ENCODE data around the gene SUN1.

Gene SUN1

GRCh38 chr7:887488-887820, 55.2 kb downstream of the SUN1 start:
- DNase-seq (ENCODE audit: low read depth), result no peak
- H3K4me3 ChIP-seq (ENCODE audit: low read length), result no peak overlapping the region
- no peak for TF ChIP-seq CTCF (IDR thresholded peaks at IDR 0.05; ENCODE audit: insufficient read depth, low read depth, low read length, missing control alignments)

DNA sequence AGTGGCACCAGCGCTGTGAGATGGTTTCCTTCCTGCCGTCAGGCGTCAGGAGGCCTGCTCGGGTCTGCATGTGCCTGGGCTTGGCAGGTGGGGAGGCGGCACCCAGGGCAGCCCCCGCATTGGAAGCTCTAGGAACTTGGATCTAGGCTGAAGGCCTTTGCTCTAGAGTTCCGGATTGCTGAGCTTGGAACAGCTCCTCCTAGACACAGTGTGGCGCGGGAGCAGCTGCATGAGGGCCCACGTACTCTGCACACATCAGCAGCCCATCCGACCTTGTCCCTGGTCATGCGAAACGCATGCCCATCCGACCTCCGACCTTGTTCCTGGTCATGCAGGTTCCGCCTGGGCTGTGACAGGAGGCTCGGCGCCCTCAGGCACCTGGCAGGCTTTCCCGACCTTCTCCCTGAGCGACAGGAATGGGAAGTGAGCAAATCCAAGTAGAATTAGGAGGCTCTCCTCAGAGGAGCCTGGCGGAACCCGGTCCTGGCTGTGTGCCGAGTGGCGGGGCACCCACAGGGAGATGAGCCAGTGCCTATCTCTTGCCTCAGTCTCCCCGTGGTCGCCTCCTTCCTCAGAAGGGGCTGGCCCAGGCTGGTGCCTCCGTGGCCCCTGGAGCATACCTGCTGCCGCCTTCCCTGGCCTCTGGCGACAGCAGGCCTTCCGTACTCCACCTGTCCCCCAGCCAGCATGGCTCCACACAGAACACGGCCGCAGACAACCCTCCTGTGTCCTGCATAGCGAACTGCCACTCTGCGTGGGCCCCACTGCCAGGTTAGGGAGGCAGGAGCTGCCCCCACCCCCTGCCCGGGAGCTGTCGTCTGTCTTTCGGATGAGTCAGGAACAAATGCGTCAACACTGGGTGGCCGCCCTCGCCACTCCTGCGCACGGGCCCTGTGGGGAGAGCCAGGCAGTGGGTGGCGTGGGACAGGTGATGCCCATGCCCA, 56.1 kb downstream of the SUN1 start:
- no peak for TF ChIP-seq CTCF (IDR thresholded peaks at IDR 0.05; ENCODE audit: insufficient read depth, low read depth, low read length, missing control alignments)
- DNase-seq (ENCODE audit: low read depth), result no peak
- no peak overlapping the region for H3K4me3 ChIP-seq (ENCODE audit: low read length)

DNA sequence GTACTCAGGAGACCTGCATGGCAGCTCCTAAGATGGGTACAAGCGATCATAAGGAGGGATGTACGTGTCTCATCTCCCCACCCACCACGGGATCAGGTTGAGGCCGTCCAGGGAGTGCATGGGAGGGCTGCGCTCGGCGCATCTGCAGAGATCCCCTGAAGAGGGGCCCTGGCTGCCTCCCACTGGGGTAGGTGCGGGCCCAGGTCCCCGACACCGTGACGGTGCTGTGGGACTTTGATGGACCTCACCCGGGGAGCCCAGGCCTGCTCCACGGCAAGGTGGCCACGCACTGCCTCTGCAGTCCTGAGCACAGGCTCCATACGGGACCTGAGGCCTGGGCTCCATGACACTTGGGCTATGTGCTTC, 56.7 kb downstream of the SUN1 start:
- no peak overlapping the region for H3K4me3 ChIP-seq (ENCODE audit: low read length)
- no peak for DNase-seq (ENCODE audit: low read depth)
- no peak for TF ChIP-seq CTCF (IDR thresholded peaks at IDR 0.05; ENCODE audit: insufficient read depth, low read depth, low read length, missing control alignments)

- DNase-seq (ENCODE audit: low read depth), result no peak
- H3K4me3 ChIP-seq (ENCODE audit: low read length), result no peak overlapping the region
- TF ChIP-seq CTCF (IDR thresholded peaks at IDR 0.05; ENCODE audit: insufficient read depth, low read depth, low read length, missing control alignments), result no peak
Measured at GRCh38 chr7:889391-889790, 57.1 kb downstream of the SUN1 start.

GRCh38 chr7:890868-891267, 58.6 kb downstream of the SUN1 start:
- no peak overlapping the region for H3K4me3 ChIP-seq (ENCODE audit: low read length)
- DNase-seq (ENCODE audit: low read depth), result no peak
- no peak for TF ChIP-seq CTCF (IDR thresholded peaks at IDR 0.05; ENCODE audit: insufficient read depth, low read depth, low read length, missing control alignments)

- no peak for TF ChIP-seq CTCF (IDR thresholded peaks at IDR 0.05; ENCODE audit: insufficient read depth, low read depth, low read length, missing control alignments)
- H3K4me3 ChIP-seq (ENCODE audit: low read length), result no peak overlapping the region
- DNase-seq (ENCODE audit: low read depth), result no peak
Measured at GRCh38 chr7:891291-891690, 59.0 kb downstream of the SUN1 start.

DNA sequence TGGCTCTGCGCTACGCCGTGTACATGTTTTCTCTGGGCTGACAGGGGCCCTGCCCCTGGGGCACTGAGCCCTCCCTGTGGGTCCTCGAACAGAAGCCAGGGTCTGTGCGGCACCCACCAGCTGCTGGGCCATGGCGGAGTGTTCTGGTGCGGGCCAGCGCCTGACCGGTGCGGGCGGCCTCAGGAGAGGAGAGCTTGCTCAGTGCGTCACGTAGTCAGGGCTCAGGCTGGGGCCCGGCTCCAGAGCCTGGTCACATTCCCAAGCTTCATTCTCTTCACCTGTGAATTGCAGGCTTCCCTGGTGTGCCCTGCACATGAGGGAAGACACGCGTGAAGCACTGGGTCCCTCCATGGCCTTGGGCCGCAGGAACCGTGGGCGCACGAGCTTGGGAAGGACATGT, 59.5 kb downstream of the SUN1 start:
- DNase-seq (ENCODE audit: low read depth), result no peak
- no peak for TF ChIP-seq CTCF (IDR thresholded peaks at IDR 0.05; ENCODE audit: insufficient read depth, low read depth, low read length, missing control alignments)
- H3K4me3 ChIP-seq (ENCODE audit: low read length), result no peak overlapping the region
